ENCODE data around the gene HNRNPF.

- no peak for TF ChIP-seq TCF12 (IDR thresholded peaks at IDR 0.05; ENCODE audit: low read depth)
- TF ChIP-seq RAD21 (IDR thresholded peaks at IDR 0.05; ENCODE audit: low read depth) = no peak
- no peak for TF ChIP-seq EP300 (IDR thresholded peaks at IDR 0.05; ENCODE audit: borderline replicate concordance)
- no peak for TF ChIP-seq YY1 (IDR thresholded peaks at IDR 0.05; ENCODE audit: low read depth)
- TF ChIP-seq REST (IDR thresholded peaks at IDR 0.05; ENCODE audit: low read depth) = no peak
- no peak for TF ChIP-seq MAX (IDR thresholded peaks at IDR 0.05)
- no peak for TF ChIP-seq CEBPB (IDR thresholded peaks at IDR 0.05)
- no peak for TF ChIP-seq TAF1 (IDR thresholded peaks at IDR 0.05; ENCODE audit: low read depth)
These were observed 44.0 kb downstream of the HNRNPF start for GRCh38 chr10:43365001-43365400.

All from Ishikawa (cell line).